Cardiac septum (tissue), 1 donor: Measurements from ENCODE around the gene AMPH. TPM values are rescaled to one million over a fixed set of nuclear protein-coding genes. Genes with fewer than 3 reads are reported as not detected.
"Not testable (repeated sequence)": the region's sequence is repeated elsewhere in the genome, so short reads cannot be mapped to it uniquely, and the experiment has no call there.

Source experiments
- DNase-seq: peaks from one replicate; pipeline ENCODE4 v3.0.0-alpha.2; 2020; ENCODE audit warnings: low spot score
- intact Hi-C: fragments of 100-400 bp; cut with DNase I; formaldehyde crosslinking; loops from one replicate; pipeline ENCODE4 v1.14.0; 2022
- total RNA-seq: library from RNA; stranded (reverse); fragmentation: NEBNext Ultra II Directional; extraction: Animal tissue kit (Norgen Biotek cat#: 25700); gene quantifications from one replicate; pipeline ENCODE4 v1.2.1, GENCODE V29; 2021
- donor health status: DM: no; HTN: no; CAD: no.

Gene AMPH
- total RNA-seq, 1 donor from 2014 or later = 6.7 TPM

DNA sequence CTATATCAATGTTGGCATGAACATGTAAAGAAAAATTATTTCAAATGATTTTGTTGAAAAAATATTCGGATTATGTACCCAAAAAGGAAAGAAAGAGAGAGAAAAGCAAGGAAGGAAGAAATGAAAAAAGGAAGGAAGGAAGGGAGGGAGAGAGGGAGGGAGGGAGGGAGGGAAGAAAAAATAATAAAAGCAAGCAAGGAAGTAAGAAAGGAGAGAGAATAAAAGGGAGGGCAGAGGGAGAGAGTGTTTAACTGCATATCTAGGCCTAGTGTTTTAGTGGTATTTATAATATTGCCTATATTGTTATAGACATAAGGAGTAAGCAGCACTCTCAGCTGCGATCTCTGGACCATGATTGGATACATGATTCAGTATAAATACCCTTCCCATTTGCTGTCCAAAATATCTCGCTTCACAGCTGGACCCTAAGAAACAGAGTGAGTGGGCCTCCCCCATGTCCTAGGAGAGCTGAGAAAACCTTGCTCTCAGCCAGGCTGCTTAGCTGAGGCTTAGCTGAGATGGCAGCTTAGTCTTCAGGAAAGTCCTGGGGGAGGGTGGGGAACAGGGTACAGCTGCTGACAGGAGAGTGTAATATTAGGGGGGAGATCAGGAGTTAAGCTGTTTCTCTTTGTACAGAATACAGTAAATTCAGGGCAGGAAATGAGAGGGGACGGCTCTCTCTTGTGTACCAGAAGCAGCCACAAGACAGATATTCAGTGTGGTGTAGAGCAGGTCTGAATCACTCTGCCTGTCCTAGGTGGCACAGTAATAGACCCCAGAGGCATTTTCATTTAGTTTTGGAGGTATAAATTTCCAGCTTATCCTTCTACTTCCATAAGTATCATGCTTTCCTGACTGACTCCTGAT is 291.0 kb downstream of the AMPH start:
- intact Hi-C loops = no loop called here

DNA sequence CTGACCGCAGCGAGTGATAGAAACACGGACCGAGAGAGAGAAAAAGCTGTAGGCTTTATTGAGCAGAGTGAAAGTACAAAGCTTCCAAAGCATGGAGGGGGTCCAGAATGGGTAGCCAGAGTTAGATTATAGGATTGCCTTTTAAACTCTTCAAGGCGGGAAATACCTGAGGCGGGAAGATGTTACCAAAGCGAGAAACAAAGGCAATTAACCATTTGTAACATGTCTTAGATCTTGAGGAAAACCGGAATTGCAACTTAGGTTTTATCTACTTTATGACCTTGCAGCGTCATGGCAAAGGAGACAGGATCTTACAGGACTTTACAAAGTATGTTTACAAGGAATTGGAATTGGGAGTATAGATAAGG is 295.0 kb downstream of the AMPH start:
- intact Hi-C loops, DNase-seq: not testable (repeated sequence)

More for the DNA sequence above, 291.0 kb downstream of the AMPH start:
- no peak for DNase-seq

- intact Hi-C loops = no loop called here
- peak; percentile 90 for DNase-seq
These were observed 295.6 kb downstream of the AMPH start for GRCh38 chr7:38335492-38336147.

GRCh38 chr7:38335128-38335491 is 296.1 kb downstream of the AMPH start:
- intact Hi-C loops = no loop called here

DNA sequence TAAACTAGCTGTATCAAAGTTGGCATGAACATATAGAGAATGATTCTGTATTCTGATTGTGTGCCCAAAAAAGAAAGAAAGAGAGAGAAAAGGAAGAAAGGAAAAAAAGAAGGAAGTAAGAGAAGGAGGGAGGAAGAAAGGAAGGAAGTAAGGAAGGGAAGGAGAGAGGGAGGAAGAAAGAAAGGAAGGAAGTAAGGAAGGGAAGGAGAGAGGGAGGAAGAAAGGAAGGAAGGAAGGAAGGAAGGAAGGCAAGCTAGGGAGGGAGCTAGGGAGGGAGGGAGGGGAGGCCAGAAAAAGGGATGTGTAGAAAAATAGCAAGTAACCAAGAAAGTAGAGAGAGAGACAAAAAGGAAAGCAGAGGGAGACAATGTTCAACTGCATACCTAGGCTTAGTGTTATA is 297.0 kb downstream of the AMPH start:
- no peak for DNase-seq
- intact Hi-C loops = no loop called here

More at GRCh38 chr7:38335128-38335491, 296.1 kb downstream of the AMPH start:
- DNase-seq = no peak
